ENCODE data around the gene FCAR.
"Not testable (repeated sequence)": the region's sequence is repeated elsewhere in the genome, so short reads cannot be mapped to it uniquely, and the experiment has no call there.

- TF ChIP-seq SIN3A (IDR thresholded peaks at IDR 0.05; ENCODE audit: borderline replicate concordance, insufficient read depth, low read depth, low read length); POLR2AphosphoS5 (IDR thresholded peaks at IDR 0.05; ENCODE audit: low read depth, low read length): not testable (repeated sequence)
- TF ChIP-seq, protein P1, sequence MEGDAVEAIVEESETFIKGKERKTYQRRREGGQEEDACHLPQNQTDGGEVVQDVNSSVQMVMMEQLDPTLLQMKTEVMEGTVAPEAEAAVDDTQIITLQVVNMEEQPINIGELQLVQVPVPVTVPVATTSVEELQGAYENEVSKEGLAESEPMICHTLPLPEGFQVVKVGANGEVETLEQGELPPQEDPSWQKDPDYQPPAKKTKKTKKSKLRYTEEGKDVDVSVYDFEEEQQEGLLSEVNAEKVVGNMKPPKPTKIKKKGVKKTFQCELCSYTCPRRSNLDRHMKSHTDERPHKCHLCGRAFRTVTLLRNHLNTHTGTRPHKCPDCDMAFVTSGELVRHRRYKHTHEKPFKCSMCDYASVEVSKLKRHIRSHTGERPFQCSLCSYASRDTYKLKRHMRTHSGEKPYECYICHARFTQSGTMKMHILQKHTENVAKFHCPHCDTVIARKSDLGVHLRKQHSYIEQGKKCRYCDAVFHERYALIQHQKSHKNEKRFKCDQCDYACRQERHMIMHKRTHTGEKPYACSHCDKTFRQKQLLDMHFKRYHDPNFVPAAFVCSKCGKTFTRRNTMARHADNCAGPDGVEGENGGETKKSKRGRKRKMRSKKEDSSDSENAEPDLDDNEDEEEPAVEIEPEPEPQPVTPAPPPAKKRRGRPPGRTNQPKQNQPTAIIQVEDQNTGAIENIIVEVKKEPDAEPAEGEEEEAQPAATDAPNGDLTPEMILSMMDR (IDR thresholded peaks at IDR 0.05): not testable (repeated sequence)
Measured at GRCh38 chr19:54904261-54904660, 30.2 kb downstream of the FCAR start.

Data from Panc1 (cell line).